ENCODE results near the gene IFNA5.

Gene IFNA5

DNA sequence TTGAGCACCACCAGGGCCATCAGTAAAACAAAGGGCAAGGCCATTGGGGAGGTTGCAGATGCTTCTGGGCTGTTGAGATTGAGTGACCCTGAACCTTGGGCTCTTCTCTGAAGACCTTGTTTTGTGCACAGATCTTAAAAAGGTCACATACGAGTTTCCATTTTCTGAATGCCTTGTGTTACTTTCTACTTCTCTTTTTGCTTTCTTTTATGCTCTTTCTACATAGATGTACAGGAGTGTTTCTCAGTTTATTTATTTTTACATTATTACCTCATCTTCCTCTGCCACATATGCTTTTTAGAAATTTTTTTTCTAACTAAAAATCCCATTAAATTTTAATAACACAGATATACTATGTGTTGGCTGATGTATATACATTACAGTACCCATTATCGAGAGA is at the start of gene IFNA5:
Gene IFNA5 (minus strand): TSS at position 101 of the 400 bp plus-strand sequence. CDS start 57 bp downstream, at position 44.
- no peak within 1 kb of the TSS for H3K4me3 ChIP-seq (ENCODE audit: low read depth, low read length)
- no peak for DNase-seq (ENCODE audit: low read depth)

DNA sequence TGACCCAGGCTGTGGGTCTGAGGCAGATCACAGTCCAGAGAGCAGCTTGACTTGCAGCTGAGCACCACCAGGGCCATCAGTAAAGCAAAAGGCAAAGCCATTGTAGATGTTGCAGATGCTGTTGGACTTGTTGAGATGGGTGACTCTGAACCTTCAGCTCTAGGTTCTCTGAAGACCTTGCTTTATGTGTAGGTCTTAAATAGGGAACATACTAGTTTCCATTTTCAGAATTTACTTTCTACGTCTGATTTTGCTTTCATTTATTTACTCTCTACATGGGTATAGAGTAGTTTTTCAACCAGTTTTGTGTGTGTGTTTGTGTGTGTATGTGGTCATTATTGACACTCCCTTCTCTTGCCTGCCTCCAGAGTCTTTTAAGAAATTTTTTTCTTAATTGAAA is 45.7 kb upstream of the IFNA5 start, which contains the start of gene IFNA6:
Gene IFNA6 (minus strand): TSS at position 101 of the 400 bp plus-strand sequence. CDS start 0 bp downstream, at position 101.
- no peak for DNase-seq (ENCODE audit: low read depth)
- no peak within 1 kb of the TSS for H3K4me3 ChIP-seq (ENCODE audit: low read depth, low read length)

DNA sequence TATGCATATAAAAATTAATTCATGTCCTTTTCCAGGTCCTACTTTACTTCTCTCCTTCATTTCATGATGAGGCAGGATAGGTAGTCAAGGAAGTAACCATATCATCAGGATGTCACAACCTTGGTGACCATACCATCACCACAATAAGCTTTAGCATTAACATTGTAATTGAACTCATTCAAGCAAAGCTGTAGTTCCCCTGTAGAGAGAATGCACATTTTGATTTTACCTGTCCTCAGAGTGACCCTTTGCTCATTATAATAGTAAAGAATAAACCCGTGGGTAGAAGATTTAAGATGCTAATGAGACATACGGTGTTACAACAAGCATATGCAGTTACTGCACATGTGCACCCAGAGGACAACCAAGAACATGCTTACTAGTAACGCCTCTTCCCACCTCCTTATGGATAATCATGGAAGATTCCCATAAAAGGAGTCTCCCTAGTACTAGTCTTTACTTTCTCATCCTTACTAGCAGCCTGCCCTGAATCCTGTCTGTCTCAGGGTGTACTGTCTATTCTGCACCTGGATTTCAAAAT is 43.4 kb upstream of the IFNA5 start:
- no peak overlapping the region for H3K4me3 ChIP-seq (ENCODE audit: low read depth, low read length)
- no peak for DNase-seq (ENCODE audit: low read depth)

DNA sequence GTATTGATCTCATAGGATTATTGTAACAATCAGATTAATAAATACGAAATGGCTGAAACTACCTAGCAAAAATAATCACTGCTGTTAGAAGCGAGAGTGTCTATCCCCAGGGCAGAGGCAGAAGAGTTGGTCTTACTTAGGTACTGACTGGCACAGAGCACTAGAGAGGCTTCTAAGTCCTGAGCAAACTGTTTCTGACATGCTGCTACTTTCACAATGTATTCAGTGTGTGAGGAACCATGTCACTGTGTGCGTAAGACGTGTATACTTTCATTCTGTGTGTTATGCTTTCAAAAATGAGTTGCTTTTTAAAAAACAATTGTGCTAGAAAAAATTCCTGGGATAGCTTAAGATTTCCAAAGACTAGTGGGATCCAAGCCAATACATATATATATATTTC is 35.6 kb upstream of the IFNA5 start:
- no peak overlapping the region for H3K4me3 ChIP-seq (ENCODE audit: low read depth, low read length)
- no peak for DNase-seq (ENCODE audit: low read depth)

DNA sequence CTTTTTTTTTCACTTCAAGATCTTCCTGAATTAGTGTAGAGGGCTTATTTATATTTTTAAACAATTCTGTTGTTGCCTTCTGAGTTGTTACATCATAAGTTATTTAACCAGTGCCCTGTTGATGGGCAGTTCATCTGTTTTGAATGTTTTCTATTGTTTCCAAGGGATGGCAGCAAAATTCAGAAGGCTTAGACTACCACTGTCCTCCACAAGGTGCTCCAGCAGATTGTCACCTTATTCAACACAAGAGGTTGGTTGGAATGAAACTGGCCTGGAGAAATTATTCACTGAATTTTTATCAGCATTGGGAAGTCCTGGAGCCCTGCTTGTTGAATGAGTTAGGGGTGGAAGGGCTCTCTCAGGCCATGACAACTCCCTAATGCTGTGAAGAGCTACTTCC is 31.3 kb upstream of the IFNA5 start:
- no peak overlapping the region for H3K4me3 ChIP-seq (ENCODE audit: low read depth, low read length)
- DNase-seq (ENCODE audit: low read depth) = no peak

DNA sequence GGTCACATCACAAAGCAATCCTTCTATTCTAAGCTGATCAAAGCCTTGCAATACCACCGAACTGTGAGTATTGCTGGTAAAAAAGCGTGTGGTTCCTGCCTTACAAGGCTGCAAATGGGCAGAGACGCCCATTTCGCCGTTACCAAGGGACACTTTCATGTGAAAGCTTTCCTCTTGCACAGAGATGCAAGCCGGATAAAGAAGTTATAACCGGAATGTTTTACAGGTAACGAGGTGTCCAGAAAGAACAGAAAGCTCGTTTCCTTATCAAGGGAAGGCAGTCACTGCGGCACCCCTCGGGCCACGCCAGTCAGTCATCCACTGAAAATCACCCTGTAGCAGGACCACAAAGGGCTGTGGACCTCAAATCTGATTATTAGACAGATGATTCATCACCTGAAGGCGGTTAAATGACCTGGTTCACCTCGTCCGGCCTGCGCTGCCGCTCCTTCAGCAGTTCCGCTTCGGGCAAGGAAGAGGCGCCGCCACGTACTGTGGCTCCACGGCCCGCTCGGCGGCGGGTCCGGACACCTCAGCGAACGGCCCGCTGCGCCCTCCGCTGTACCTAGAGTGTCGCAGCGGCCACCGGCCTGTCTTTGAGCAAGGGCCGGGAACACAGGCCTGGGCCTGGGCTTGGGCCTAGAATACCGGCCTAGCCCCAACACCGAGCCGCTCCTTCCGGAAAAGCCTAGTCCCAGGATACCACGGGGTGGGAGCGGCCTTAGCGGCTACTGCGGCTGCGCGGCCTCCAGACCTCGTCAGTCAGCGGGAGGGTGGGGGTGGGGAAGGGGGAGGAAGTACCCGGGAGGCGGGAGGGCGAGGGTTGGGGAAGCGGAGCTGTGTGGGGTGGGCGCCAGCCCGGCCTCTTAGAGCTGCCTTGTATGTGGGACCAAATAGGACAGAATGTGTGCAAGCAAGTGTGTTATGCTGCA is 29.9 kb upstream of the IFNA5 start, which contains the start of gene KLHL9:
Gene KLHL9 (minus strand): TSS at position 704 of the 932 bp plus-strand sequence. CDS start 545 bp downstream, at position 159.
- DNase-seq (ENCODE audit: low read depth) = peak; percentile 69

DNA sequence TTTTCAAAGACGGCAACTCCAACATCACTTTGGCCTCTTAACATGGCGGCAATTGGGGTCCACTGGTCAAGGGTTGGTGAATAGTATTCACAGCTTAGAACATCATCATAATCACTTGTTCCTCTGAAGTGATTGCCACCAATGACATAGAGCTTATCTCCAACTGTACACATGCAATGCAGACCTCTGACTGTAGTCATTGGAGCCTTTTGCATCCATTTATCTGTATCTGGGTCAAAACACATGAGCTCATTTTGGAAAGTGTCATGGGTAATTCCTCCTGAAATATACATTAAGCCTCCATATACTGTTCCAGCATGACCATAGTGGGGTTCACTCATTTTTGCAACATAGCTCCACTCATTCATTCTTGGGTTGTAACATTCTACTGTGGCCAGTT is 28.1 kb upstream of the IFNA5 start:
- DNase-seq (ENCODE audit: low read depth) = no peak
- peak overlapping the region; percentile 97 for H3K4me3 ChIP-seq (ENCODE audit: low read depth, low read length)

More for the DNA sequence above, 29.9 kb upstream of the IFNA5 start, which contains the start of gene KLHL9:
- peak within 1 kb of the TSS; percentile 97 for H3K4me3 ChIP-seq (ENCODE audit: low read depth, low read length)

DNA sequence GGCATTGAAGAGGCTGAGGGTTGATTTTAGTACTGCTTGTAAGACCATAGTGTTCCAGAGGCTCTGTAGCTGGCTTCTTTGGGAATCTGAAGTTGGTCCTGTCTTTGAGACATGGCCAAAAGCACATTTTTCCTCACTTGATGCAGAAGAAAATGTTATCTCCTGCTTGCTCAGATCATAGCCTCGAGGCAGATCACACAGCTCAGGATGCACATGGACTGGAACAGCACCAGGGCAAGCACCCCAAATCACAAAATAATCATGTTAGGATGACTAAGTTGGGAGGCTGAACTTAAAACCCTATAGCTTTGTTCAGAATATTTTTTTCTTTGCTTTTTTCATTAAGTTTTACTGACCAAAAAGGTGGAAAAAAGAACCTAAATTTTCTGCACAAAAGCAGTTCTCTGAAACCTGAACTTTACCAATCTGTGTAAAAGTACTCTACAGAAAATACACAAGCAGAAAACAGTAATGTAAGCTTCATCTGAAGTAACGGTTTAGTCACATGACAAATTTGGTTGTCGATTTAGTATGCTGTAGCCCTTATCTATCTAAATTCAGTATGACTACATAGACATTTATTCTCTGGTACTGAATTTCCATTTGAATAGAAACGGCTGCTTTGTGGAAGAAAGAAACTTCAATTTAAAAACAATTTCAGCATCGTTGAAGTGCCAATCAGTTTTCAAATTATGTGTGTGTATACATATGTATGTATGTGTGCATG is 26.7 kb upstream of the IFNA5 start:
- no peak for DNase-seq (ENCODE audit: low read depth)
- H3K4me3 ChIP-seq (ENCODE audit: low read depth, low read length) = peak overlapping the region; percentile 4

DNA sequence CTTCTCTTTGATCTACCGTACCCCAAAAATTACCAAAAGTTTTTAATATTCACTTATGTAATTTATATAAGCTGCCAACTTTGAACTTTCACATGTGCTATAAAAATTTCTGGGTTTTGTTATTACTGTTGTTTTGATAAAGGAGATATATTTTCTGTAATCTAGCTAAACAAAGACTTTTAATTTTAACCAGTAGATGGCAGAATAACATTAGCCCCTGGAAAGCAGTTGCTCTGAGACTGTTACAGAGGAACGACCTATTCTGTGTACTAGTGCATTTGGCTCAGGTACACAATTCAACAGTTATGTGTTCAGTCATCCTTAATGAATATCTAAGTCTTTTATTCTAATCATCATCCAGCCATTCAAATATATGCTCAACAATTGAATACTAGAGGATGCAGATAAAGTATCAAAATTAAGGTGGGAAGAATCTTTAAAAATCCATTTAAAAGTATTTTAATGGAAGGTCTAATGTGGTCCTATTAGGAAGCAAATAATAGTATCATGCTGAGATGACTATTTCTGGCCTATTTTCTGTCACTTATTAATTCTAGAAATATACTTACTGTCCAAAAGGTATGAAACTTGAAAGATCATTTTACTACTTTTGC is 21.5 kb upstream of the IFNA5 start:
- DNase-seq (ENCODE audit: low read depth) = peak; percentile 9
- H3K4me3 ChIP-seq (ENCODE audit: low read depth, low read length) = no peak overlapping the region

DNA sequence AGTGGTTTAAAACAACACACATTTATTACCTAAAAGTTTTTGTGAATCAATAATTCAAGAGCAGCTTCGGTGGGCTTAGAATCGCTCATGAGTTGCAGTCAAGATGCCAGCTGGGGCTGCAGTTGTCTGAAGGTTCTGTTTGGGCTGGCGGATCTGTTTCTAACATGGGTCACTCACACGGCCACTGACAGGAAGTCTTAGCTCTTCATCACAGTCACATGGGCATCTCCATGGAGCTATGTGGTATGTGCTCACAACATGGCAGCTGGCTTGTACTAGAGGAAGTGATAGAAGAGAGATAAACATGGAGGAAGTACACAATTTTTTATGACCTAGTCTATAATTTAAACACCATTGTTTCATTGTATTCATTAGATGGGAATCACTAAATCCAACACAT is 18.9 kb upstream of the IFNA5 start:
- no peak for DNase-seq (ENCODE audit: low read depth)
- no peak overlapping the region for H3K4me3 ChIP-seq (ENCODE audit: low read depth, low read length)

DNA sequence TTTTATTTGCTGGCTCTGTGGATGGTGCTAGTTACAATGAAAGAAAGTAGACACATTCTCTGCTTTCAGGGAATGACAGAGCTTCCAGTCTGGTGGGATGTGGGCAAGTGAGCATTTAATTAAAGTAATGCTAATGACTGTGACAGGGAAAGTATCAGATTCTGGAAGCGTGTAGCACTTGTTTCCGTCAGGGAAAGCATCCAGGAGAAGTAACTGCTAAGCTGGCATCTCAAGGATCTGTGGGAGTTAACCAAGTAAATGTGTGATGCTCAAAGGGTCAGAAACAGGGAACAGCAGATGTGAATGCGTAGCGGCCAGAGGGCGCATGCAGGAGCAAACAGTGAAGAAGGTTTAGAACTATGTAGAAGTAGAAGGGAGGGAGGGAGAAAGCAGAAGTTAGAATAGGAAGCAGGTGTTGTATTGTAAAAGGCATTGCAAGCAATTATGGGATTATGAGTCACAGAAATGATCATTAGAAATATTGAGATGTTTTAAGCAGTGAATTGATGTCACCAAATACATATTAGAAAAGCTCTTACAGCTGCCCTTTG is 17.9 kb upstream of the IFNA5 start:
- DNase-seq (ENCODE audit: low read depth) = no peak
- no peak overlapping the region for H3K4me3 ChIP-seq (ENCODE audit: low read depth, low read length)

DNA sequence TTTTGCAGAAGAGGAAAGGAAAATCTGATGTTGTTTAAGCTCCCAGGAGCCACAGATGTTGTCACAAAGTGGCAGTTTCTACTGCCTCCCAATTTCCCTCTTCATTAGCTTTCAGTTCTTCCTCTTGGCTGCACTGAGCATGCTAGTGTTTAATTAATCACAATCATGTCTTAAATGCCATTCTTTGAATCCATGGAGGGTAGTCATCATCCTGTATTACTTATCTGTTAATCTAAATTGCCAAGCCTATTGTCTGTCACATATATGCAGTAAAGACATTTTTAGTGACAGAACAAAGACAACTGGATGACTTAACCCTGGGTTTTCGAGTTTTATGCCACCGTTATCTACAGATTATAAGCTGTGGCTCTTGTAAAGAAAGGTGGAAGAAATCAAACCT is 15.4 kb upstream of the IFNA5 start:
- no peak for DNase-seq (ENCODE audit: low read depth)
- no peak overlapping the region for H3K4me3 ChIP-seq (ENCODE audit: low read depth, low read length)

DNA sequence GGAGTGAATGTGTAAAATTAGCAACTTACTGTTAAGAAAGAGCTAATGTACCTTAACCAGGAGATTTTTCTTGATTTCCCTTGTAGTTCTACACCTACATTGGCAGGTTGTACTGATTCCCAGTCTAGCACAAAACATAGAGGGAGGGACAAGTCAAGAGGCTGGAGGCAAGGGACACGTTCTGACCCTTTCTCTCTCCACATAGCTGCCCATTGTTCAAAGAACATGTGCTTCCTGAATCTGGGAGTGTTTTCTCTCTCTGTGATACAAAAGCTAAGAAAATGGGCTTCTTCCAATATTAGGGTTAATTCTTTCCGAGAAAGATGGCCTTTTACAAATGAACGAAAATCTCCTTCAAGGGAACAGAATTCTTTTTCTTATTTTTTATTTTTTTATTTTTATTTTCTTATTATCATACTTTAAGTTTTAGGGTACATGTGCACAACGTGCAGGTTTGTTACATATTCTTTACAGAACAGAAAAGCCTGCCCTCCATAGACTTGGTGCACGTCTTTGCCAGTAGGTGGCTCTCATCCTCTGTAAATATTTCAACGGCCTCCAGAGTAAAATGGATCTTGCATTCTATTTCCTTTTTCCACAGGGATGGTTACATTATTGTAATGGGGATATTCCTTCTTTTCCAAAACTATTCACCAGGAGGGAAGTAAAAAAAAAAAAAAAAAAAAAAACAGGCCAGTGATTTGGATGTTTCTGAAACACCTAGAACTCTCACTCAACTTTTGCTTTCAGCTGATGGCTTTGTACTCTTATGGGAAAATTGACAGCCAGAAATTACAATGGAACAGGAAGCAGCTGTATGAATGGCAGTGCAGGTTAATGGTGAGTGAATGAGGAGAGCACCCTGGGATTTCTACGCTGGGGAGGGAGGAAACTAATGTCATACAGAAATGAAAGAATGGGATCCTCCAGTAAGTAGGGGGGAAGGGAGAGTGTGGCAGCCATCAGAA is 13.1 kb upstream of the IFNA5 start:
- peak; percentile 10 for DNase-seq (ENCODE audit: low read depth)

DNA sequence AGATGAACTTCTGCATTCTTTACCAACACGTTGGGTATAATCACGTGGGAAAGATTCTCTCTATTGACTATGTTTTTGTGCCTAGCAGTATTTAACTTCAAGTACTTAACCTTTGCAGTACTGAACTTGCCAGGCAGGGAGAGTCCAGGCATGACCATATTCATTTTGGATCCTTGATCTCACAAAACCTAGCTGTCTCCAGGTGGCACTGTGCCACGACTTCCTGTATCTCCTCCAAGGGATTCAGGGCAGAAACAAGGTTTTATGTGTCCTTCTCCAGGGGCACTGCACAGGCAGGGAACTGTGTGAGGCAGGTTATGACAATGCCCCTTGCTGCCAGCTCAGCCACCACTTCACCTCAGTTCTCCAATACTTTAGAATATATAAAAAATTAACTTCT is 11.7 kb upstream of the IFNA5 start:
- H3K4me3 ChIP-seq (ENCODE audit: low read depth, low read length) = no peak overlapping the region
- DNase-seq (ENCODE audit: low read depth) = no peak

More for the DNA sequence above, 13.1 kb upstream of the IFNA5 start:
- H3K4me3 ChIP-seq (ENCODE audit: low read depth, low read length) = no peak overlapping the region

DNA sequence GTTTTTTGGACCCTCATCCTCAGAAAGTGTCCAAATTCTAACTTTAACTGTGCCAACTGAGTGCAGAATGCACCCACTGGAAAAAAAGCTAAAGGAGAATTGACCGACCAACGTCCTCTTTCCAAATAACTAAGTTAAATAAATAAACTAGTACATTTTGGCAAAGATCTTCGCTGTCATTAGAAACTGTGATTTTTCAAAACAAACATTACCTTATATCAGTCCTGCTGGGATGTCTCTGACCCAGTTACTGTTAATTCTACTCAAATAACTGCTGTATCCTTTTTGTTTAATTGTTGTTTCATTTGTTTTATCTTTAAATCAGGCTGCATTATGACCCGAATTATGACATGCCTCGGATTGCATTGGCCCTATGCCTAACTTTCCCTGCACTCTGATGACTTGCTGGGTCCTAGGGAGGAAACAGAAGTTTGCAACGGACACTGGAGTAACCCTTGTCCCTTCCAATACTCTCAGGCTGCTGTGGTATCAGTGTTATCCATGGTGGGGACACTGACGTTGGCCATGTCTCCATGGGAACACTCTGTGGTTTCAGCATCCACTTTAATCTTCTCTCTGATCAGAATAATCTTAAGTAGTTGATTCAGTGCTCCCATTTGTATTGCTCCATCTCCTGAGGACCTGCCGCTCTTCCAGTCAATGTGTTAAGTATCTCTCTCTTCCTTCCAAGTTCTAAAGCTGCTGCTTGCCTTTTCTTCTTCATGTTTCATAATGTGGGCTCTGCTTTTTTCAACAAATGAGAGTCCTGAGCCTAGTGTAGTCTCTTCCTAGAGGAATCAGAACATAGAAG is 11.1 kb upstream of the IFNA5 start:
- no peak for DNase-seq (ENCODE audit: low read depth)
- no peak overlapping the region for H3K4me3 ChIP-seq (ENCODE audit: low read depth, low read length)

DNA sequence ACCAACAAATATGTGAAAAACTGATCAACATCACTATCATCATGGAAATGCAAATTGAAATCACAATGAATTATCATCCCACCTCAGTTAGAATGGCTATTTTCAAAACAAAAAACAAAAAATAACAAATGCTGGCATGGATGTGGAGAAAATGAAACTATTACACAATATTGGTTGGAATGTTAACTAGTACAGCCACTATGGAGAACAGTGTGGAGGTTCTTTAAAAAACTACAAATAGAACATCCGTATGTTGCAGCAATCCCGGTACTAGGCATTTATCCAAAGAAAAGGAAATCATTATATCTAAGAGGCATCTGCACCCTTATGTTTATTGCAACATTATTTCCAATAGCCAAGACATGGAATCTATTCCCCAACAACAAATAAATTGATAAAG is 9.0 kb upstream of the IFNA5 start:
- no peak for DNase-seq (ENCODE audit: low read depth)

DNA sequence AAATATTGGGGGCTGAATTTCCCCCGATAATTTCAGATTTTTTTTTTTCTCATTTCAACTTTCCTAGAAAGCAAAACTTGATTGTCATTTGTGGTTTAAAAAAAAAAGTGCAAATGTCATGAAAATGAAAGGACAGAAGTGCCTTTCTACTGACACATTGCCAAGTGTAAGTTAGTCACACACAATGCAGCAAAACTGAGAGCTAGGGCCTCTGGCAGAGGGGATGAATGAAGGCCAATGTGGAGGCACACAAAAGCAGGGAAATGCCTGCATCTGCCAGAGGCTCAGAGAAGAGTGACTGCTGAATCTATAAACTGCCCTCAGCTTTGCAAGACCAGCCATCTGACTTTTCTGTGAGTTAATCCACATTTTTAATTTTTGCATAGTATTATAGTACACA is 6.8 kb upstream of the IFNA5 start:
- DNase-seq (ENCODE audit: low read depth) = no peak
- no peak overlapping the region for H3K4me3 ChIP-seq (ENCODE audit: low read depth, low read length)

More for the DNA sequence above, 9.0 kb upstream of the IFNA5 start:
- no peak overlapping the region for H3K4me3 ChIP-seq (ENCODE audit: low read depth, low read length)

All from skeletal muscle cell (primary cell).